VCaP (cell line): Measurements from ENCODE around the gene HTR6.

Source experiments
- H3K27ac ChIP-seq: fragments of 450-650 bp; 2 replicates; pipeline ENCODE4 v1.5.1; 2017
- CTCF ChIP-seq: fragments of 450-650 bp; conservative IDR thresholded peaks from 2 replicates; pipeline ENCODE4 v1.5.1; 2017; ENCODE audit warnings: mild to moderate bottlenecking, moderate library complexity

HTR6 gene

GRCh38 chr1:19710825-19711611 lies 46.3 kb downstream of the HTR6 start:
- TF ChIP-seq CTCF: no peak
- H3K27ac ChIP-seq: no peak overlapping the region

GRCh38 chr1:19712928-19713327 lies 48.3 kb downstream of the HTR6 start:
- no peak for TF ChIP-seq CTCF
- H3K27ac ChIP-seq: no peak overlapping the region

GRCh38 chr1:19715334-19716203 lies 50.9 kb downstream of the HTR6 start:
- TF ChIP-seq CTCF: peak; percentile 93
- H3K27ac ChIP-seq: peak overlapping the region; percentile 31

GRCh38 chr1:19717467-19717866 lies 52.8 kb downstream of the HTR6 start:
- no peak for TF ChIP-seq CTCF
- no peak overlapping the region for H3K27ac ChIP-seq

GRCh38 chr1:19720174-19720573 lies 55.5 kb downstream of the HTR6 start:
- no peak for TF ChIP-seq CTCF
- no peak overlapping the region for H3K27ac ChIP-seq

GRCh38 chr1:19720973-19721372 lies 56.3 kb downstream of the HTR6 start:
- no peak for TF ChIP-seq CTCF
- no peak overlapping the region for H3K27ac ChIP-seq

GRCh38 chr1:19723874-19724273 lies 59.2 kb downstream of the HTR6 start:
- H3K27ac ChIP-seq: no peak overlapping the region
- TF ChIP-seq CTCF: no peak
